Brain microvascular endothelial cell (primary cell): ENCODE data around the gene PIP5KL1.

Experiments
- DNase-seq: peaks from one replicate; pipeline ENCODE4 v3.0.0-alpha.2; 2020
- H3K27ac ChIP-seq: fragments of 250-450 bp; sonication (Bioruptor Pico); 2 replicates; pipeline ENCODE4 v1.5.1; 2020; ENCODE audit warnings: mild to moderate bottlenecking, moderate library complexity
- H3K27me3 ChIP-seq: fragments of 250-450 bp; sonication (Bioruptor Pico); replicated peaks from 2 replicates; pipeline ENCODE4 v1.5.1; 2020; ENCODE audit warnings: mild to moderate bottlenecking
- H3K36me3 ChIP-seq: fragments of 250-450 bp; sonication (Bioruptor Pico); replicated peaks from 2 replicates; pipeline ENCODE4 v1.5.1; 2020; ENCODE audit warnings: mild to moderate bottlenecking
- H3K4me3 ChIP-seq: 2 replicates; pipeline ENCODE4 v1.5.1; 2011; ENCODE audit warnings: low read depth, mild to moderate bottlenecking, control low read depth, low read length, moderate library complexity
- in situ Hi-C: cut with HindIII; loops from 2 replicates; pipeline ENCODE4 v1.10.0; 2017; ENCODE audit warnings: low sequenced_read_pairs, low pct_ligation_motif_present
- TF ChIP-seq, protein P1 (sequence below): IDR thresholded peaks from 2 replicates; pipeline ENCODE4 v1.5.1; 2011; ENCODE audit warnings: low read depth, mild to moderate bottlenecking, moderate library complexity, low read length, control low read depth, inconsistent platforms; ENCODE audit errors: missing control alignments

Gene PIP5KL1

DNA sequence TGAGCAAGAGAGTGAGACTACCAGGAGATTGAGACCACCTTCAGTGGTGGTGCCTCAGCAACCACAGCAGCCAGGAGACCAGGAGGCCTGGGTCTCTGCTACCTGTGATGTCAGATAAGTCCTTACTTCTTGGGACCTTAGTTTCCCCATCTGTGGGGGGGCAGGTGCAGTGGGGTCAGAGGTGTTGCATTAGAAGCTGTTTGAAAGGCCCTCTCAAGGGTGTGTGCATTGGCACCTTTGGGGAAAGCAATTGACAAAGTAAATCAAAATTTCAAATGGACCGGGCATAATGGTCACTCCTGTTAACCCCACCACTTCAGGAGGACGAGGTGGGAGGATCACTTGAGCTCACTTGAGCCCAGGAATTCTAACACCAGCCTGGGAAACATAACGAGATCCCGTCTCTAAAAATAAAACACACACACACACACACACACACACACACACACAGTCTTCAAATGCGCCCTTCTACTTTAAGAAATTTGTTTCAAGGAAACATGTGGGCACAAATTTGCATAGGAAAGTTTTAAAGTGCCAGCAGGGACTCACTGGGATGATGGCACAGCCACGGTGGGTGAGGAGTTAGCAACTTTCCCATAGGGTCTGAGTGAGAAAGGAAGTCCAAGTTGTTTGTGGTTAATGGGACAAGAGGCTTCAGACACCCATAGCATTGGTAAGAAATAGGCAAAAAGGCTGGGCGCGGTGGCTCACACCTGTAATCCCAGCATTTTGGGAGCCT is 51.8 kb downstream of the PIP5KL1 start:
- Histone ChIP-seq H3K27me3 (no peaks in the 10 kb centered on the region), H3K4me3 (no peak overlapping the region), H3K27ac (no peak overlapping the region), H3K36me3 (no peaks in the 10 kb centered on the region)
- in situ Hi-C loops: no loop called here
- TF ChIP-seq, protein P1, sequence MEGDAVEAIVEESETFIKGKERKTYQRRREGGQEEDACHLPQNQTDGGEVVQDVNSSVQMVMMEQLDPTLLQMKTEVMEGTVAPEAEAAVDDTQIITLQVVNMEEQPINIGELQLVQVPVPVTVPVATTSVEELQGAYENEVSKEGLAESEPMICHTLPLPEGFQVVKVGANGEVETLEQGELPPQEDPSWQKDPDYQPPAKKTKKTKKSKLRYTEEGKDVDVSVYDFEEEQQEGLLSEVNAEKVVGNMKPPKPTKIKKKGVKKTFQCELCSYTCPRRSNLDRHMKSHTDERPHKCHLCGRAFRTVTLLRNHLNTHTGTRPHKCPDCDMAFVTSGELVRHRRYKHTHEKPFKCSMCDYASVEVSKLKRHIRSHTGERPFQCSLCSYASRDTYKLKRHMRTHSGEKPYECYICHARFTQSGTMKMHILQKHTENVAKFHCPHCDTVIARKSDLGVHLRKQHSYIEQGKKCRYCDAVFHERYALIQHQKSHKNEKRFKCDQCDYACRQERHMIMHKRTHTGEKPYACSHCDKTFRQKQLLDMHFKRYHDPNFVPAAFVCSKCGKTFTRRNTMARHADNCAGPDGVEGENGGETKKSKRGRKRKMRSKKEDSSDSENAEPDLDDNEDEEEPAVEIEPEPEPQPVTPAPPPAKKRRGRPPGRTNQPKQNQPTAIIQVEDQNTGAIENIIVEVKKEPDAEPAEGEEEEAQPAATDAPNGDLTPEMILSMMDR: no peak
- no peak for DNase-seq

DNA sequence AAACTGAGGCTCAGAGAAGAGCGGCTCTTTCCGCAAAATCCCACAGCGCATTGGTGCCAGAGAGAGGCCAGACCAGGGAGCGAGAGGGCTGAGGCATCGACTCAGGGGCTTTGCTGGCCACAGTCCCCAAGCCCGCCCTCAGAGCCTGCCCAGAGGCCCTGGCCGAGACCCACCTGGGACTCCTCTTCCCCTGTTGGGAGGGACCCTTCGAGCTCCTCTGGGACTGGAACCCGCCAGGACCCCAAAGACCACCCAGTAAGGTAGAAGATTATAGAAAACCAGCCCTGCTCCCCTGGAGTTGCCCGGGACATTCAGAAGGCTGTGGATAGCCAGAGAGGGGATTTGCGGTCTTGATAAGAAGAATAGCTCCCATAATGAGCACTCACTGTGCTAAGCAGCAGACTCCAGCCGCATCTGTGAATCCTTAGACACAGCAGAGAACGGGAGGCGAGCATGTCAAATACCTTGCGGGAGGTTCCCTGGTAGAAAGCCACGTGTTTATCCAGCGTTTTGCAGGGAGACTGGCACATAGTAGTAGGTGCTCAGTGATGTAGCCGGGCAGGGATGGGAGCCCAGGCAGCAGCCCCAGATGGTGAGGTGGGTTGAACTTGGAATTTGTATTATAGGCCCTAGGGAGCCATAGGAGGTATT is 52.5 kb downstream of the PIP5KL1 start:
- TF ChIP-seq, protein P1: no peak
- in situ Hi-C loops: no loop called here
- Histone ChIP-seq H3K27ac (no peak overlapping the region), H3K36me3 (no peaks in the 10 kb centered on the region), H3K27me3 (no peaks in the 10 kb centered on the region), H3K4me3 (peak overlapping the region; percentile 62)
- no peak for DNase-seq

DNA sequence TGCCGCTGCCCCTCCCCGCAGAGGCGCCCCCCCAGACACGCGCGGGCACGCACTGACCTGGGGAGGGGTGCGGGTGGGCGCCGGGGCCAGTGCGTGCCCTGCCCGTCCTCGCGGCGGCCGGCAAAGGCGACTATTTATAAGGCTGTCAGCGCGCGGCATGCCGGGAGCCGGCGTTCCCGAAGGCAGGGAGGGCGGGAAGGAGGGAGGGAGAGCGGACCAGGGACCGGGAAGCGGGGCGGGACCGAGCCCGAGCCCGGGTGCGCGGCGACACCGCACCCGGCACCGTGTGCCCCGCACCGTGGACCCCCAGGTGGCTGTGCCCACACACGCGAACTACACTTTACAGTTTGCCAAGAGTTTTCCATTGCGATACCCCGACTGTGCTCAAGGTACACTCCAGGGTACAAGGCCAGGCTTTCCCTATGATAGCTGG is 53.0 kb downstream of the PIP5KL1 start, which contains the start of gene AK1:
TSS of gene AK1 (minus strand) at position 110 of the 433 bp plus-strand sequence. CDS start 3,058 bp downstream, outside the sequence.
- TF ChIP-seq, protein P1: no peak
- Histone ChIP-seq H3K27me3 (no peaks in the 10 kb centered on the region), H3K36me3 (no peaks in the 10 kb centered on the region), H3K4me3 (peak within 1 kb of the TSS; percentile 62), H3K27ac (no peak within 1 kb of the TSS)
- in situ Hi-C loops: no loop called here
- peak; percentile 29 for DNase-seq

DNA sequence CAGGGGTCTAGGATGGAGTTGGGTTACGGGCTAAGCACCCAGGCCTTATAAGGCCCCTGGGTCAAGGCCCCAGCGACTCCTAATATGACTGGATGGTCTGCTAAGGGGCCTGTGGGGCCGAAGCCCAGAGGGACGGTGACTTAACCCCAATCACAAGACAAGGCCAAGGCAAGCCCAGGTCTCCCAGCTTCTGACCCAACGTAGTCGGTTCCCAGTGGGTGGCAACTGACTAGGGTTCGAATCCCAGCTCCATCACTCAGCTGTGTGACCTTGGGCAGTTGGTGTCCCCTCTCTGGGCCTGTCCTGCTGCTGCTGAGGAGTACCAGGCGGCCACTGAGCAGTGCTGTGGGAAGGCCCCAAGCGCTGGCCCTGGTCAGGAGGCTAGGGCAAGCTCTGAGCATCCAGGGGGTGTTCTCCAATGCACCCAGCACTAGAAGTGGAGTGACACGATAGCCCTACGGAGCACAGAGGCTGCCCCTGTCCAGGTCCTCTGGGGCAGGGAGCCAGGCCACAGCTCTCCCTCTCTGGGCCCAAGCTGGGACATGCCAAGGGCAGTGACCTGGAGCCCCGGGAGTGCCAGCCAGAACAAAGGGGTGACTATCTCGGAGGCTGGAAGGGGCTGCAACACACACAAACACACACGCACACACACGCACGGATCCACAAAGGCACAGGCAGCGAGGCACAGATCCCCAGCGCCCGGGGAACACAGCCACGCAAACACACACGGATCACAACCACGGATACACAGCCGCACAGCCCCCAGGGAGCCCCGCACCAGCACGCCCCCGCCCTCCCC is 53.6 kb downstream of the PIP5KL1 start:
- no peak for DNase-seq
- in situ Hi-C loops: no loop called here
- Histone ChIP-seq H3K27ac (no peak overlapping the region), H3K4me3 (peak overlapping the region; percentile 62), H3K27me3 (no peaks in the 10 kb centered on the region), H3K36me3 (peaks cover 6% of the 10 kb centered on the region)
- TF ChIP-seq, protein P1: no peak

DNA sequence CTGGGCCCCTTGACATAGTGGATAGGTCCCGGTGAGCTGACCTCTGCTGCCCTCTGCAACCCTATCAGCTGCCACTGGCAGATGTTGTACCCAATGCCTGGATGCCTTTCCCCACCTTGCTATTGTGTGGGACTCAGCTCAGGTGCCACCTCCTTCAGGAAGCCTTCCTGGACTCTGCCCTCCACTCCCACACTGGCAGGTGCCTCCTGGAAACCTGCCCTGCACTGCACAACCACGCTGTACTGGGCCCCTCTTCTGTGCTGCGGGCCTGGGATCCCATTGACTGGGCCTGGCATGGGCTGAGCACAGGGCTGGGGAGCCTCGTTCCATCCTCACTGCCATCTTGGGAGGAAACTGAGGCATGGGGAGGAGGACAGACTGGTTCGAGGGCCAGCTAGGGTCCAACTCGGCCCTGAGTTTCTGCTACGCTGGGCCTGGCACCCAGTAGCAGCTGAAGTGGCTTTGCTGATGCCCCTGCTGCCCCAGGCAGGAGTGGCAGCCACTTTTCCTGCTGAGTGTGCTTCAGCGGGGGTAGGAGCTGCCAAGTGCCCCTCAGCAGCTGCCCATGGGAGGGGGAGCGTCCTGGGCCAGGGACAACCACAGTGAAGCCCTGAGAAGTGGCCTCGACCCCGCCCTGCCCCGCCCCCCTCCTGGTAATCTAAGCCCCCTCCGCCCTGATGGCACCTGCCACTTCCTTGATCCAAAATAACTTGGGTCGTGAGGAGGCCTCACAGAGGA is 54.4 kb downstream of the PIP5KL1 start:
- TF ChIP-seq, protein P1: no peak
- H3K27ac ChIP-seq: no peak overlapping the region
- no peak overlapping the region for H3K4me3 ChIP-seq
- DNase-seq: no peak
- no peaks in the 10 kb centered on the region for H3K27me3 ChIP-seq
- H3K36me3 ChIP-seq: peaks cover 9% of the 10 kb centered on the region
- in situ Hi-C loops: no loop called here
